ENCODE results near the gene C12orf76.
A peak's percentile ranks its signal among the peaks of the same experiment; 100 is the strongest.
"Not testable (repeated sequence)": the region's sequence is repeated elsewhere in the genome, so short reads cannot be mapped to it uniquely, and the experiment has no call there.

Gene C12orf76

GRCh38 chr12:110079477-110080400 is 31.4 kb upstream of the C12orf76 start:
- H3K9me3 ChIP-seq (ENCODE audit: control insufficient read depth in 5 of 5, low read length in 5 of 5) = no peaks in the 10 kb centered on the region
- H3K27ac ChIP-seq (ENCODE audit: low read depth, low read length) = no peak overlapping the region
- no peaks in the 10 kb centered on the region for H3K36me3 ChIP-seq (ENCODE audit: control insufficient read depth in 5 of 5, insufficient read depth in 5 of 5, low read length in 5 of 5)
- peaks cover 0 to 8% (median 0%) of the 10 kb centered on the region in 5 donors for H3K4me1 ChIP-seq (ENCODE audit: control insufficient read depth in 5 of 5, insufficient read depth in 5 of 5, low read length in 5 of 5)
- H3K27me3 ChIP-seq (ENCODE audit: control insufficient read depth in 5 of 5, insufficient read depth in 4 of 5, low read length in 5 of 5) = peaks cover 0 to under 1% (median 0%) of the 10 kb centered on the region in 5 donors
- H3K9ac ChIP-seq (ENCODE audit: low read length in 5 of 5) = no peak overlapping the region
- peak overlapping the region in 3 of 5 donors; percentile 41 to 46 (median 42) for H3K4me3 ChIP-seq (ENCODE audit: low read depth in 1 of 5, low read length in 5 of 5)

DNA sequence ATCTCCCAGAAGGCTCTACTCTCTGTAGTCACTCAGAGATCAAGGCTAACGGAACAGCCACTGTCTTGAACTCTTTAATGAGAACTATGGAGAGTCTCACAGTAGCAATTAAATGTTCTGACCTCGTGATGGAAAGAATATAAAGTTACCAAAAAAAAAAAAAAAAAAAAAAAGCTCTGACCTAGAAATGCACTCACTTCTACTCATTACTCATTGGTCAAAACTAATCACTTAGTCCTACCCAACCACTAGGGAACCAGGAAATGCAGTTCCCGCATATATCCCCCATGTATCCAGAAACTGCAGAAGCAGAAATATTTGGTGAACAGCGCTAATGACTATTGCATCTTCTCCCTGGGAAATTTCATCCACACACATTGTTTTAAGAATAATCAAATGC is 29.5 kb upstream of the C12orf76 start:
- Histone ChIP-seq H3K27ac (ENCODE audit: low read depth, low read length) (no peak overlapping the region), H3K36me3 (ENCODE audit: control insufficient read depth in 5 of 5, insufficient read depth in 5 of 5, low read length in 5 of 5) (no peaks in the 10 kb centered on the region), H3K9me3 (ENCODE audit: control insufficient read depth in 5 of 5, low read length in 5 of 5) (no peaks in the 10 kb centered on the region), H3K27me3 (ENCODE audit: control insufficient read depth in 5 of 5, insufficient read depth in 4 of 5, low read length in 5 of 5) (peaks cover 0 to 3% (median 0%) of the 10 kb centered on the region in 5 donors), H3K9ac (ENCODE audit: low read length in 5 of 5) (no peak overlapping the region), H3K4me3 (ENCODE audit: low read depth in 1 of 5, low read length in 5 of 5) (no peak overlapping the region), H3K4me1 (ENCODE audit: control insufficient read depth in 5 of 5, insufficient read depth in 5 of 5, low read length in 5 of 5) (peaks cover 3 to 20% (median 11%) of the 10 kb centered on the region in 5 donors)

DNA sequence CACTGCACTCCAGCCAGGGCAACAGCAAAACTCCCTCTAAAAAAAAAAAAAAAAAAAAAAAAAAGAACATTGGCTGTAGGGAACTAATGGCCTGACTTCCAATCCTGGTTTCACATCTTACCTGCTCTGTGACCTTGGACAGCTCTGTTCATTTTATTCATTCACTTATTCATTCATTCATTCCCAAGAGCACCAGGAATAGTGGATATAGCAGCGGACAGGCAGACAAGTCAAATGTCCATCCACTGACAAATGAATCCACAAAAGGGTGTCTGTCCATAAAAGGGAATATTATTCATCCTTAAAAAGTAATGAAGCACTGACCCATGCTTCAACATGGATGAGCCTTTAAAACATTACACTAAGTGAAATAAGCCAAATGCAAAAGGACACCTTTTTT is 27.6 kb upstream of the C12orf76 start:
- Histone ChIP-seq H3K9me3 (ENCODE audit: control insufficient read depth in 5 of 5, low read length in 5 of 5) (no peaks in the 10 kb centered on the region), H3K4me1 (ENCODE audit: control insufficient read depth in 5 of 5, insufficient read depth in 5 of 5, low read length in 5 of 5) (peaks cover 3 to 20% (median 11%) of the 10 kb centered on the region in 5 donors), H3K4me3 (ENCODE audit: low read depth in 1 of 5, low read length in 5 of 5) (no peak overlapping the region), H3K36me3 (ENCODE audit: control insufficient read depth in 5 of 5, insufficient read depth in 5 of 5, low read length in 5 of 5) (no peaks in the 10 kb centered on the region), H3K9ac (ENCODE audit: low read length in 5 of 5) (no peak overlapping the region), H3K27ac (ENCODE audit: low read depth, low read length) (no peak overlapping the region), H3K27me3 (ENCODE audit: control insufficient read depth in 5 of 5, insufficient read depth in 4 of 5, low read length in 5 of 5) (peaks cover 0 to 3% (median 0%) of the 10 kb centered on the region in 5 donors)

DNA sequence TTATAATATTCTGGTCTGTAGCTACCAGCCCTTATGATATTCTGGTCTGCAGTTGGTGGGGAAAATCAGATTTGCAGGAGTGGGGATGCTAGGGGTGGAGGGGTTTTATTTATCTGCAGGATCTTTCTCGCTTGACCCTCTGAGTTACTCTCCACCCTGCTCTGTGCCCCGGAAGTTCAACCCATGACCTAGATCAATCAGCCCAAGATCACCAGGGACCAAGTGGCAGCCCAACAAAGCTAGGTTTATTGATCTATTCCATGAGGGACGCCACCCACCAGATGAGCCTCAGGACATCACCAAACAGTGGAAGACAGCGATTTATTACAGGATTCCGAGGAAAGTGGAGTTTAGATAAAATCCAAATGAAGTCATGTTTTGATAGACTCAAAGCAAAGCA is 25.8 kb upstream of the C12orf76 start:
- Histone ChIP-seq H3K9ac (ENCODE audit: low read length in 5 of 5) (no peak overlapping the region), H3K4me1 (ENCODE audit: control insufficient read depth in 5 of 5, insufficient read depth in 5 of 5, low read length in 5 of 5) (peaks cover 3 to 12% (median 11%) of the 10 kb centered on the region in 5 donors), H3K4me3 (ENCODE audit: low read depth in 1 of 5, low read length in 5 of 5) (no peak overlapping the region), H3K36me3 (ENCODE audit: control insufficient read depth in 5 of 5, insufficient read depth in 5 of 5, low read length in 5 of 5) (no peaks in the 10 kb centered on the region), H3K9me3 (ENCODE audit: control insufficient read depth in 5 of 5, low read length in 5 of 5) (no peaks in the 10 kb centered on the region), H3K27ac (ENCODE audit: low read depth, low read length) (no peak overlapping the region), H3K27me3 (ENCODE audit: control insufficient read depth in 5 of 5, insufficient read depth in 4 of 5, low read length in 5 of 5) (peaks cover 0 to 3% (median 0%) of the 10 kb centered on the region in 5 donors)

GRCh38 chr12:110073049-110073831 is 24.9 kb upstream of the C12orf76 start:
- no peaks in the 10 kb centered on the region for H3K36me3 ChIP-seq (ENCODE audit: control insufficient read depth in 5 of 5, insufficient read depth in 5 of 5, low read length in 5 of 5)
- H3K9me3 ChIP-seq (ENCODE audit: control insufficient read depth in 5 of 5, low read length in 5 of 5) = no peaks in the 10 kb centered on the region
- H3K9ac ChIP-seq (ENCODE audit: low read length in 5 of 5) = peak overlapping the region; percentile 28 to 72 (median 59)
- peaks cover 0 to 3% (median 0%) of the 10 kb centered on the region in 5 donors for H3K27me3 ChIP-seq (ENCODE audit: control insufficient read depth in 5 of 5, insufficient read depth in 4 of 5, low read length in 5 of 5)
- peaks cover 3 to 12% (median 11%) of the 10 kb centered on the region in 5 donors for H3K4me1 ChIP-seq (ENCODE audit: control insufficient read depth in 5 of 5, insufficient read depth in 5 of 5, low read length in 5 of 5)
- H3K4me3 ChIP-seq (ENCODE audit: low read depth in 1 of 5, low read length in 5 of 5) = peak overlapping the region; percentile 62 to 74 (median 74)
- no peak overlapping the region for H3K27ac ChIP-seq (ENCODE audit: low read depth, low read length)

DNA sequence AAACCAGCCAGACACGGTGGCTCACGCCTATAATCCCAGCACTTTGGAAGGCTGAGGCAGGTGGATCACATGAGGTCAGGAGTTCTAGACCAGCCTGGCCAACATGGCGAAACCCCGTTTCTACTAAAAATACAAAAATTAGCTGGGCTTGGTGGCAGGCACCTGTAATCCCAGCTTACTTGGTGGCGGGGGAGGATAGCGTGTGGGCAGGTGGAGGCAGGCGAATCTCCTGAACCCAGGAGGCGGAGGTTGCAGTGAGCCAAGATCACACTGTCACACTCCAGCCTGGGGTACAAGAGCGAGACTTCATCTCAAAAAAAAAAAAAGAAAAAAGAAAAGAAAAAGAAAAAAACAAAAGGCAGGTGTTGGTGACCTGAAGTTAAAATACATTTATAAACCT is 24.3 kb upstream of the C12orf76 start:
- not testable (repeated sequence) for H3K9me3 ChIP-seq (ENCODE audit: control insufficient read depth in 5 of 5, low read length in 5 of 5); H3K36me3 ChIP-seq (ENCODE audit: control insufficient read depth in 5 of 5, insufficient read depth in 5 of 5, low read length in 5 of 5); H3K27ac ChIP-seq (ENCODE audit: low read depth, low read length); H3K27me3 ChIP-seq (ENCODE audit: control insufficient read depth in 5 of 5, insufficient read depth in 4 of 5, low read length in 5 of 5)
- Histone ChIP-seq H3K4me3 (ENCODE audit: low read depth in 1 of 5, low read length in 5 of 5) (peak overlapping the region; percentile 62 to 74 (median 74)), H3K4me1 (ENCODE audit: control insufficient read depth in 5 of 5, insufficient read depth in 5 of 5, low read length in 5 of 5) (peaks cover 3 to 12% (median 11%) of the 10 kb centered on the region in 5 donors), H3K9ac (ENCODE audit: low read length in 5 of 5) (peak overlapping the region in 3 of 5 donors; percentile 56 to 72 (median 59))

GRCh38 chr12:110071967-110072366 is 23.6 kb upstream of the C12orf76 start:
- Histone ChIP-seq H3K36me3 (ENCODE audit: control insufficient read depth in 5 of 5, insufficient read depth in 5 of 5, low read length in 5 of 5) (no peaks in the 10 kb centered on the region), H3K9ac (ENCODE audit: low read length in 5 of 5) (no peak overlapping the region), H3K9me3 (ENCODE audit: control insufficient read depth in 5 of 5, low read length in 5 of 5) (no peaks in the 10 kb centered on the region), H3K4me3 (ENCODE audit: low read depth in 1 of 5, low read length in 5 of 5) (no peak overlapping the region), H3K4me1 (ENCODE audit: control insufficient read depth in 5 of 5, insufficient read depth in 5 of 5, low read length in 5 of 5) (peaks cover 3 to 12% (median 11%) of the 10 kb centered on the region in 5 donors), H3K27ac (ENCODE audit: low read depth, low read length) (no peak overlapping the region), H3K27me3 (ENCODE audit: control insufficient read depth in 5 of 5, insufficient read depth in 4 of 5, low read length in 5 of 5) (peaks cover 0 to 3% (median 0%) of the 10 kb centered on the region in 5 donors)

DNA sequence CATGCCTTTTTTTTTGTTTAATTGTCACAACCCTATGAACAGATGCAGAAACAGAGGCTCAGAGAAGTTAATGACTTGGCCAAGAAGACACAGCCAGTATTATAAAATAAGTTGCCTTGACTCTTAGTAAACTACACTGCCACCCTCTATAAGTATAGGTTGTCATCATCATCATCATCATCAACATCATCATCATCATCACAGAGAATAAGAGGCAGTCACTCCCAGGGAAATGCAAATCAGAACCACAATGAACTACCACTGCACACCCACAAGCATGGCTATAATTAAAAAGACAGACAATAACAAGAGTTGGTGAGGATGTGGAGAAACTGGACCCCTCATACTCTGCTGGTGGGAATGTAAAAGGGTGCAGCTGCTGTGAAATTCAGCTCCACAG is 23.2 kb upstream of the C12orf76 start:
- H3K4me1 ChIP-seq (ENCODE audit: control insufficient read depth in 5 of 5, insufficient read depth in 5 of 5, low read length in 5 of 5) = peaks cover 3 to 12% (median 11%) of the 10 kb centered on the region in 5 donors
- H3K36me3 ChIP-seq (ENCODE audit: control insufficient read depth in 5 of 5, insufficient read depth in 5 of 5, low read length in 5 of 5) = no peaks in the 10 kb centered on the region
- no peak overlapping the region for H3K27ac ChIP-seq (ENCODE audit: low read depth, low read length)
- peaks cover 0 to 3% (median 0%) of the 10 kb centered on the region in 5 donors for H3K27me3 ChIP-seq (ENCODE audit: control insufficient read depth in 5 of 5, insufficient read depth in 4 of 5, low read length in 5 of 5)
- no peak overlapping the region for H3K9ac ChIP-seq (ENCODE audit: low read length in 5 of 5)
- no peak overlapping the region for H3K4me3 ChIP-seq (ENCODE audit: low read depth in 1 of 5, low read length in 5 of 5)
- no peaks in the 10 kb centered on the region for H3K9me3 ChIP-seq (ENCODE audit: control insufficient read depth in 5 of 5, low read length in 5 of 5)

DNA sequence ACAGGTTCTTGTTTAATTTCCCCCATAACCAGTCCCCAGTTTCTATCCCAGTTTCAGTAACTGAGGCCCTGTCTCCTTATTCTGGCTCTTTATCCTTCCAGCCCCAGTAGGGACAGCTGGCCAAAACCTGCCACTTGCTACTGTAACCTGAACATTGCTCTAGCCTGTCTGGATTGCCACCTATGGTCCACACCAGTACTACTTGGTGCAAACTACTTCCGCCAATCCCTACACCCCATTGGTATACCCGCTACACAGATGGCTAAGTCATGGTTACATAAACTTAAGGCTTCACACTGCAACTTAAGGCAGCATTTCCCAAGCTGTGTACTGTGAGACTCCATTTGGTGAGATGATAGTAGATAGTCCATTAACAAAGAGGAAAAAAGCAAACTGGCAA is 20.3 kb upstream of the C12orf76 start:
- no peak overlapping the region for H3K27ac ChIP-seq (ENCODE audit: low read depth, low read length)
- no peak overlapping the region for H3K4me3 ChIP-seq (ENCODE audit: low read depth in 1 of 5, low read length in 5 of 5)
- no peak overlapping the region for H3K9ac ChIP-seq (ENCODE audit: low read length in 5 of 5)
- peaks cover 0 to 3% (median 0%) of the 10 kb centered on the region in 5 donors for H3K27me3 ChIP-seq (ENCODE audit: control insufficient read depth in 5 of 5, insufficient read depth in 4 of 5, low read length in 5 of 5)
- no peaks in the 10 kb centered on the region for H3K36me3 ChIP-seq (ENCODE audit: control insufficient read depth in 5 of 5, insufficient read depth in 5 of 5, low read length in 5 of 5)
- H3K9me3 ChIP-seq (ENCODE audit: control insufficient read depth in 5 of 5, low read length in 5 of 5) = no peaks in the 10 kb centered on the region
- H3K4me1 ChIP-seq (ENCODE audit: control insufficient read depth in 5 of 5, insufficient read depth in 5 of 5, low read length in 5 of 5) = peaks cover 3 to 15% (median 9%) of the 10 kb centered on the region in 5 donors

DNA sequence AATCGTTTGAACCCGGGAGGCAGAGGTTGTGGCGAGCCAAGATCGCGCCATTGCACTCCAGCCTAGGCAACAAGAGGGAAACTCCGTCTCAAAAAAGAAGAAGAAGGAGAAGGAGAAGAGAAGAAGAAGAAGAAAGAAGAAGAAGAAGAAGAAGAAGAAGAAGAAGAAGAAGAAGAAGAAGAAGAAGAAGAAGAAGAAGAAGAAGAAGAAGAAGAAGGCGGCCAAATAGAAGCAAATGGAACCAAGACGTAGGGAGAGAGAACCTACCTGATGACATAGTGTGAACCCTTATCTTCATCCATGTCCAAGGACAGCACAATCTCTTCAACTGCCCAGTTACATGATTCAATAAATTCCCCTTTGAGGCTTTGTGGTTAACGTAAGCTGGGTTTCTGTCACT is 19.8 kb upstream of the C12orf76 start:
- not testable (repeated sequence) for H3K9me3 ChIP-seq (ENCODE audit: control insufficient read depth in 5 of 5, low read length in 5 of 5); H3K36me3 ChIP-seq (ENCODE audit: control insufficient read depth in 5 of 5, insufficient read depth in 5 of 5, low read length in 5 of 5); H3K27me3 ChIP-seq (ENCODE audit: control insufficient read depth in 5 of 5, insufficient read depth in 4 of 5, low read length in 5 of 5); H3K4me3 ChIP-seq (ENCODE audit: low read depth in 1 of 5, low read length in 5 of 5); H3K9ac ChIP-seq (ENCODE audit: low read length in 5 of 5); H3K27ac ChIP-seq (ENCODE audit: low read depth, low read length); H3K4me1 ChIP-seq (ENCODE audit: control insufficient read depth in 5 of 5, insufficient read depth in 5 of 5, low read length in 5 of 5)
